ENCODE data around the gene HNRNPH2. TPM values are rescaled to one million over a fixed set of nuclear protein-coding genes. Genes with fewer than 3 reads are reported as not detected.

HNRNPH2 gene
- total RNA-seq, 3 donors from 2014 or later, result 43.6 to 65.0 (median 60.7) TPM

- H3K9me3 ChIP-seq, result no peaks in the 10 kb centered on the region
- no peak overlapping the region for H3K4me3 ChIP-seq
- no peaks in the 10 kb centered on the region for H3K36me3 ChIP-seq (ENCODE audit: low read depth)
- H3K4me1 ChIP-seq (ENCODE audit: low read depth), result peaks cover under 1% of the 10 kb centered on the region
- intact Hi-C loops (cut with DNase I, micrococcal nuclease), result no loop called here
- peak; percentile 73 for ATAC-seq
- DNase-seq, result no peak
- TF ChIP-seq CTCF (IDR thresholded peaks at IDR 0.05), result no peak
These were observed 10.2 kb upstream of the HNRNPH2 start for GRCh38 chrX:101397779-101398178.

GRCh38 chrX:101398694-101399093 is 9.3 kb upstream of the HNRNPH2 start:
- DNase-seq (no peak), ATAC-seq (no peak)
- intact Hi-C loops (cut with DNase I, micrococcal nuclease), result no loop called here
- no peak overlapping the region for H3K4me3 ChIP-seq
- no peak for TF ChIP-seq CTCF (IDR thresholded peaks at IDR 0.05)
- H3K4me1 ChIP-seq (ENCODE audit: low read depth), result no peaks in the 10 kb centered on the region
- H3K36me3 ChIP-seq (ENCODE audit: low read depth), result no peaks in the 10 kb centered on the region
- no peaks in the 10 kb centered on the region for H3K9me3 ChIP-seq

GRCh38 chrX:101399825-101400224 is 8.2 kb upstream of the HNRNPH2 start:
- ATAC-seq (no peak), DNase-seq (no peak)
- no peaks in the 10 kb centered on the region for H3K9me3 ChIP-seq
- no peaks in the 10 kb centered on the region for H3K4me1 ChIP-seq (ENCODE audit: low read depth)
- no peak for TF ChIP-seq CTCF (IDR thresholded peaks at IDR 0.05)
- H3K36me3 ChIP-seq (ENCODE audit: low read depth), result no peaks in the 10 kb centered on the region
- intact Hi-C loops (cut with DNase I, micrococcal nuclease), result no loop called here
- H3K4me3 ChIP-seq, result no peak overlapping the region

- no peak for TF ChIP-seq CTCF (IDR thresholded peaks at IDR 0.05)
- DNase-seq (peak in 1 of 3 donors; percentile 33), ATAC-seq (peak; percentile 7)
- Histone ChIP-seq H3K4me3 (peak overlapping the region; percentile 32), H3K4me1 (ENCODE audit: low read depth) (no peaks in the 10 kb centered on the region), H3K9me3 (no peaks in the 10 kb centered on the region), H3K36me3 (ENCODE audit: low read depth) (no peaks in the 10 kb centered on the region)
- intact Hi-C loops (cut with DNase I, micrococcal nuclease), result no loop called here
These were observed 765 bp upstream of the HNRNPH2 start for GRCh38 chrX:101407167-101407747.

GRCh38 chrX:101408532-101408841 is 465 bp downstream of the HNRNPH2 start:
- no peaks in the 10 kb centered on the region for H3K36me3 ChIP-seq (ENCODE audit: low read depth)
- H3K4me1 ChIP-seq (ENCODE audit: low read depth), result no peaks in the 10 kb centered on the region
- ATAC-seq (peak; percentile 11), DNase-seq (no peak)
- no peak for TF ChIP-seq CTCF (IDR thresholded peaks at IDR 0.05)
- H3K4me3 ChIP-seq, result peak overlapping the region; percentile 32
- H3K9me3 ChIP-seq, result no peaks in the 10 kb centered on the region
- intact Hi-C loops (cut with DNase I, micrococcal nuclease), result no loop called here

GRCh38 chrX:101409043-101409442 is 1.0 kb downstream of the HNRNPH2 start:
- no peak overlapping the region for H3K4me3 ChIP-seq
- intact Hi-C loops (cut with DNase I, micrococcal nuclease), result no loop called here
- ATAC-seq (peak; percentile 49), DNase-seq (no peak)
- H3K9me3 ChIP-seq, result no peaks in the 10 kb centered on the region
- no peaks in the 10 kb centered on the region for H3K4me1 ChIP-seq (ENCODE audit: low read depth)
- H3K36me3 ChIP-seq (ENCODE audit: low read depth), result no peaks in the 10 kb centered on the region
- no peak for TF ChIP-seq CTCF (IDR thresholded peaks at IDR 0.05)
